SK-N-SH (cell line): Measurements from ENCODE around the gene SULF2. TPM values are rescaled to one million over a fixed set of nuclear protein-coding genes. Genes with fewer than 3 reads are reported as not detected.

Experiments
- CTCF ChIA-PET: fragments of 300-600, 350-600 bp; formaldehyde crosslinking; extraction: SDS; loops from one replicate; lab custom pipeline; 2021; lab: Yijun Ruan, JAX
- POLR2A ChIA-PET: fragments of 350-600 bp; sonication (Branson Sonifier 250); formaldehyde crosslinking; extraction: SDS; loops from one replicate; lab custom pipeline; 2020; ENCODE audit warnings: antibody characterized with exemption, inconsistent platforms; lab: Yijun Ruan, JAX
- DNase-seq: peaks from one replicate; pipeline ENCODE4 v3.0.0; 2012
- H2AFZ ChIP-seq: fragments of 200-600 bp; sonication (generic); 2 replicates; pipeline ENCODE4 v1.8.1; 2016; ENCODE audit warnings: antibody characterized with exemption, mild to moderate bottlenecking, low read depth
- H3F3A ChIP-seq: fragments of 200-600 bp; sonication (generic); replicated peaks from 2 replicates; pipeline ENCODE3; 2016; ENCODE audit warnings: antibody characterized with exemption, mild to moderate bottlenecking; ENCODE audit not compliant: insufficient read depth
- H3K27ac ChIP-seq, 2 experiments: fragments of 200-500 bp in 1 of 2; fragments of 200-600 bp in 1 of 2; sonication (Bioruptor generic) in 1 of 2; sonication (generic), shearing (Covaris generic) in 1 of 2; 2 replicates each; pipeline versions ENCODE4 v1.5.1 to v1.6.1; 2014 to 2016; ENCODE audit warnings: low read depth in 2 of 2, inconsistent platforms in 1 of 2, low read length in 1 of 2, mild to moderate bottlenecking in 1 of 2, mixed read lengths in 1 of 2
- H3K27me3 ChIP-seq: fragments of 200-600 bp; sonication (generic), shearing (Covaris generic); 2 replicates; pipeline ENCODE4 v1.6.1; 2016; ENCODE audit warnings: mixed run types; ENCODE audit not compliant: insufficient read depth
- H3K36me3 ChIP-seq, 2 experiments: fragments of 200-500 bp in 1 of 2; fragments of 200-600 bp in 1 of 2; sonication (Bioruptor generic) in 1 of 2; sonication (generic) in 1 of 2; replicated peaks in 1 of 2; 2 replicates each; pipeline versions ENCODE3 to v1.5.1; 2014 to 2016; ENCODE audit warnings: low read length in 1 of 2, mild to moderate bottlenecking in 1 of 2; ENCODE audit not compliant: insufficient read depth in 2 of 2, control insufficient read depth in 1 of 2
- H3K4me1 ChIP-seq, 2 experiments: fragments of 200-500 bp in 1 of 2; fragments of 200-600 bp in 1 of 2; sonication (Bioruptor generic) in 1 of 2; sonication (generic), shearing (Covaris generic) in 1 of 2; 2 replicates each; pipeline versions ENCODE4 v1.5.1 to v1.6.1; 2014 to 2016; ENCODE audit warnings: low read depth in 1 of 2, low read length in 1 of 2, mixed run types in 1 of 2; ENCODE audit not compliant: insufficient read depth in 2 of 2, control insufficient read depth in 1 of 2
- H3K4me2 ChIP-seq: fragments of 200-600 bp; sonication (generic), shearing (Covaris generic); 2 replicates; pipeline ENCODE4 v1.6.1; 2017; ENCODE audit warnings: mixed run types
- H3K4me3 ChIP-seq, 2 experiments: fragments of 200-500 bp in 1 of 2; fragments of 200-600 bp in 1 of 2; sonication (Bioruptor generic) in 1 of 2; sonication (generic), shearing (Covaris generic) in 1 of 2; 2 replicates each; pipeline versions ENCODE4 v1.5.1 to v1.8.1; 2014 to 2016; ENCODE audit warnings: low read depth in 2 of 2, inconsistent platforms in 1 of 2, low read length in 1 of 2, mild to moderate bottlenecking in 1 of 2, mixed read lengths in 1 of 2, moderate library complexity in 1 of 2
- H3K79me2 ChIP-seq: fragments of 200-600 bp; sonication (generic); 2 replicates; pipeline ENCODE4 v1.8.1; 2017; ENCODE audit warnings: mild to moderate bottlenecking; ENCODE audit not compliant: insufficient read depth
- H3K9ac ChIP-seq: fragments of 200-600 bp; sonication (generic); 2 replicates; pipeline ENCODE4 v1.6.1; 2017; ENCODE audit warnings: mixed run types
- H3K9me2 ChIP-seq: fragments of 200-600 bp; sonication (generic); 2 replicates; pipeline ENCODE4 v1.6.1; 2017; ENCODE audit warnings: mixed run types
- H3K9me3 ChIP-seq: fragments of 200-600 bp; sonication (generic); 2 replicates; pipeline ENCODE4 v1.6.1; 2017; ENCODE audit warnings: mixed run types, mild to moderate bottlenecking, moderate library complexity
- H4K20me1 ChIP-seq: fragments of 200-600 bp; sonication (generic); 2 replicates; pipeline ENCODE4 v1.6.1; 2017; ENCODE audit warnings: mild to moderate bottlenecking, mixed run types; ENCODE audit not compliant: insufficient read depth
- CHD2 ChIP-seq: fragments of 150-350 bp; IDR thresholded peaks from 2 replicates; pipeline ENCODE4 v1.6.1; 2018; ENCODE audit warnings: low read length; ENCODE audit not compliant: partially characterized antibody
- ELF1 ChIP-seq: IDR thresholded peaks from 2 replicates; pipeline ENCODE4 v1.4.0; 2012
- FOXJ3 ChIP-seq: sonication (generic); formaldehyde crosslinking; IDR thresholded peaks from 2 replicates; pipeline ENCODE4 v1.5.1; 2020; ENCODE audit warnings: mild to moderate bottlenecking, missing genetic modification reagents
- GATA2 ChIP-seq: sonication (generic); formaldehyde crosslinking; IDR thresholded peaks from 2 replicates; pipeline ENCODE4 v1.5.0; 2020; ENCODE audit warnings: mild to moderate bottlenecking, missing genetic modification reagents
- IRF3 ChIP-seq: fragments of 150-350 bp; IDR thresholded peaks from 2 replicates; pipeline ENCODE4 v1.6.1; 2016; ENCODE audit warnings: mild to moderate bottlenecking, low read depth, low read length
- MEF2A ChIP-seq: IDR thresholded peaks from 2 replicates; pipeline ENCODE4 v1.4.0; 2012; ENCODE audit warnings: low read depth, borderline replicate concordance
- NFIC ChIP-seq: IDR thresholded peaks from 2 replicates; pipeline ENCODE4 v1.4.0; 2012; ENCODE audit warnings: borderline replicate concordance
- POLR2AphosphoS5 ChIP-seq: IDR thresholded peaks from 2 replicates; pipeline ENCODE4 v1.6.1; 2012; ENCODE audit warnings: low read depth, low read length
- RCOR1 ChIP-seq: fragments of 150-350 bp; IDR thresholded peaks from 2 replicates; pipeline ENCODE4 v1.6.1; 2017; ENCODE audit warnings: antibody characterized with exemption, low read length
- REST ChIP-seq: IDR thresholded peaks from 2 replicates; pipeline ENCODE4 v1.6.1; 2012; ENCODE audit warnings: mild to moderate bottlenecking, low read depth, low read length, moderate library complexity
- RFX5 ChIP-seq: IDR thresholded peaks from 2 replicates; pipeline ENCODE4 v1.6.1; 2012; ENCODE audit warnings: mild to moderate bottlenecking, improper control_type of control experiment, low read length
- RXRA ChIP-seq: IDR thresholded peaks from 2 replicates; pipeline ENCODE4 v1.4.0; 2012; ENCODE audit warnings: low read depth, mild to moderate bottlenecking, borderline replicate concordance
- SIN3A ChIP-seq: IDR thresholded peaks from 2 replicates; pipeline ENCODE4 v1.6.1; 2012; ENCODE audit warnings: low read depth, mild to moderate bottlenecking, low read length, moderate library complexity, borderline replicate concordance
- SMC3 ChIP-seq: IDR thresholded peaks from 2 replicates; pipeline ENCODE4 v1.6.1; 2012; ENCODE audit warnings: low read depth, low read length, improper control_type of control experiment
- TCF12 ChIP-seq: IDR thresholded peaks from 2 replicates; pipeline ENCODE4 v1.4.0; 2012
- USF2 ChIP-seq: fragments of 150-350 bp; IDR thresholded peaks from 2 replicates; pipeline ENCODE4 v1.6.1; 2017; ENCODE audit warnings: antibody characterized with exemption, low read length, low read depth, borderline replicate concordance
- YY1 ChIP-seq: IDR thresholded peaks from 2 replicates; pipeline ENCODE4 v1.4.0; 2012; ENCODE audit warnings: low read depth, mild to moderate bottlenecking
- ZBTB33 ChIP-seq: IDR thresholded peaks from 2 replicates; pipeline ENCODE4 v1.4.0; 2012; ENCODE audit warnings: low read depth, borderline replicate concordance
- WGBS: methylation state at CpG from one replicate; pipeline ENCODE4 v1.1.6; 2017; ENCODE audit warnings: low lambda C conversion rate; 5-methylcytosine and 5-hydroxymethylcytosine counted together
- polyA plus RNA-seq, 3 experiments: library from polyadenylated mRNA; depleted of rRNA; stranded (reverse); fragments of >200 nt; gene quantifications; 2 replicates each; pipeline ENCODE4 v1.2.3, GENCODE V29; 2012

Gene SULF2
- polyA plus RNA-seq, 1 of the 3 experiments (the other 2 are of a cell fraction), result 20.2 TPM

- no peak overlapping the region for H3K4me2 ChIP-seq
- DNase-seq, result peak; percentile 37
- POLR2A ChIA-PET, result interaction anchor here (0.7 kb wide), 1 partner anchor 859 kb away, joined by 3 read pairs; no protein-coding TSS in a partner anchor
- H3F3A ChIP-seq, result no peaks in the 10 kb centered on the region
- no peak for TF ChIP-seq RXRA
- H3K9ac ChIP-seq, result no peak overlapping the region
- H3K36me3 ChIP-seq, result peaks cover 0 to 4% of the 10 kb centered on the region in 2 experiments
- CTCF ChIA-PET, result interaction anchor here (1.4 to 1.9 kb wide), 3 partner anchors 24 to 871 kb away, joined by 3 to 6 read pairs (median 3); no protein-coding TSS in a partner anchor
- no peak overlapping the region for H3K4me3 ChIP-seq
- H3K79me2 ChIP-seq, result no peaks in the 10 kb centered on the region
- no peaks in the 10 kb centered on the region for H3K27me3 ChIP-seq
- no peaks in the 10 kb centered on the region for H3K9me3 ChIP-seq
- H3K27ac ChIP-seq, result no peak overlapping the region
- H3K4me1 ChIP-seq, result peaks cover 0 to 14% of the 10 kb centered on the region in 2 experiments; a peak in 1 of 4 replicates
- no peaks in the 10 kb centered on the region for H4K20me1 ChIP-seq
- H3K9me2 ChIP-seq, result no peaks in the 10 kb centered on the region
- H2AFZ ChIP-seq, result no peak overlapping the region
- 50% methylated on average over 4 of the region's 4 CpGs for WGBS
Observed at GRCh38 chr20:47749339-47749738, 35.9 kb downstream of the SULF2 start.

- no peak overlapping the region for H3K4me3 ChIP-seq
- no peak overlapping the region for H3K9ac ChIP-seq
- CTCF ChIA-PET, result interaction anchor here (1.0 to 1.9 kb wide), 4 partner anchors 23 to 872 kb away, joined by 3 to 6 read pairs (median 4); no protein-coding TSS in a partner anchor
- no peaks in the 10 kb centered on the region for H3F3A ChIP-seq
- 70% methylated on average over 5 of the region's 5 CpGs for WGBS
- H4K20me1 ChIP-seq, result no peaks in the 10 kb centered on the region
- H3K9me3 ChIP-seq, result no peaks in the 10 kb centered on the region
- H2AFZ ChIP-seq, result no peak overlapping the region
- peaks cover 0 to 4% of the 10 kb centered on the region in 2 experiments for H3K36me3 ChIP-seq
- no peak for DNase-seq
- no peak overlapping the region for H3K27ac ChIP-seq
- no peaks in the 10 kb centered on the region for H3K79me2 ChIP-seq
- POLR2A ChIA-PET, result interaction anchor here (0.6 to 0.7 kb wide), 2 partner anchors 859 to 965 kb away, joined by 3 to 6 read pairs; no protein-coding TSS in a partner anchor
- no peak overlapping the region for H3K4me2 ChIP-seq
- H3K27me3 ChIP-seq, result no peaks in the 10 kb centered on the region
- peaks cover 0 to 8% of the 10 kb centered on the region in 2 experiments; a peak in 1 of 4 replicates for H3K4me1 ChIP-seq
- no peaks in the 10 kb centered on the region for H3K9me2 ChIP-seq
- TF ChIP-seq IRF3, result no peak
- TF ChIP-seq RXRA, result no peak
- TF ChIP-seq ZBTB33, result no peak
- TF ChIP-seq GATA2 (CRISPR knock-in tag), result no peak
- no peak for TF ChIP-seq NFIC
- TF ChIP-seq RCOR1, result no peak
- no peak for TF ChIP-seq MEF2A
- no peak for TF ChIP-seq YY1
- no peak for TF ChIP-seq TCF12
- TF ChIP-seq REST, result no peak
- no peak for TF ChIP-seq SIN3A
- no peak for TF ChIP-seq POLR2AphosphoS5
- no peak for TF ChIP-seq FOXJ3
- TF ChIP-seq USF2, result no peak
- TF ChIP-seq CHD2, result no peak
- TF ChIP-seq ELF1, result no peak
- no peak for TF ChIP-seq SMC3
- no peak for TF ChIP-seq RFX5
Observed at GRCh38 chr20:47748823-47749222, 36.5 kb downstream of the SULF2 start.
